Thyroid gland (tissue), 4 donors: ENCODE data around the gene PCDH15.

Source experiments
- CTCF ChIP-seq, 6 experiments: fragments of 200-600 bp in 3 of 6; fragments of 450-650 bp in 3 of 6; sonication (generic) in 3 of 6; IDR thresholded peaks; one replicate each; pipeline ENCODE4 v1.5.1; 2016 to 2019; ENCODE audit warnings: antibody characterized with exemption in 6 of 6, mild to moderate bottlenecking in 2 of 6, inconsistent platforms in 1 of 6, moderate library complexity in 1 of 6
- POLR2A ChIP-seq, 2 donors: fragments of 450-650 bp; IDR thresholded peaks; one replicate each; pipeline ENCODE4 v1.6.1; 2017; ENCODE audit warnings: antibody characterized with exemption in 2 of 2, mild to moderate bottlenecking in 2 of 2, moderate library complexity in 1 of 2

GRCh38 chr10:54681136-54681535 lies 119.9 kb downstream of the PCDH15 start:
- no peak for TF ChIP-seq CTCF (IDR thresholded peaks at IDR 0.05)
- TF ChIP-seq POLR2A (IDR thresholded peaks at IDR 0.05): no peak
